Ascending aorta (tissue), 2 donors: ENCODE measurements around the gene PCDH9. TPM values are rescaled to one million over a fixed set of nuclear protein-coding genes. Genes with fewer than 3 reads are reported as not detected.

Source experiments
- DNase-seq, 2 donors: peaks; one replicate each; pipeline ENCODE4 v3.0.0-alpha.2; 2019; ENCODE audit warnings: low spot score in 2 of 2
- H3K27ac ChIP-seq, 2 donors: fragments of 200-600 bp; sonication (generic); one replicate each; pipeline ENCODE4 v1.5.1; 2016 to 2017; ENCODE audit warnings: mild to moderate bottlenecking in 1 of 2
- H3K27me3 ChIP-seq: fragments of 200-600 bp; sonication (generic); one replicate; pipeline ENCODE4 v1.5.1; 2017
- H3K36me3 ChIP-seq, 2 donors: fragments of 200-600 bp; sonication (generic); one replicate each; pipeline ENCODE4 v1.5.1; 2016
- H3K4me1 ChIP-seq, 2 donors: fragments of 200-600 bp; sonication (generic); one replicate each; pipeline ENCODE4 v1.5.1; 2016 to 2017; ENCODE audit warnings: mild to moderate bottlenecking in 1 of 2
- H3K4me3 ChIP-seq, 2 donors: fragments of 200-600 bp; sonication (generic); one replicate each; pipeline ENCODE4 v1.5.1; 2016 to 2017; ENCODE audit warnings: mild to moderate bottlenecking in 1 of 2
- H3K9me3 ChIP-seq, 2 donors: fragments of 200-600 bp; sonication (generic); one replicate each; pipeline ENCODE4 v1.5.1; 2016
- intact Hi-C: fragments of 100-400 bp; cut with DNase I; formaldehyde crosslinking; loops from one replicate; pipeline ENCODE4 v1.15.1; 2023
- total RNA-seq: library from RNA; depleted of rRNA; stranded (reverse); fragments of >200 nt; gene quantifications from one replicate; pipeline ENCODE4 v1.1.0, GENCODE V29; 2016
- TF ChIP-seq, protein P1 (sequence below), 3 experiments: fragments of 200-600 bp in 2 of 3; fragments of 450-650 bp in 1 of 3; sonication (generic) in 2 of 3; IDR thresholded peaks; one replicate each; pipeline ENCODE4 v1.5.1; 2016 to 2019; ENCODE audit warnings: antibody characterized with exemption in 3 of 3, mild to moderate bottlenecking in 1 of 3, moderate library complexity in 1 of 3

Gene PCDH9
- total RNA-seq, 1 donor from 2014 or later: 3.6 TPM

DNA sequence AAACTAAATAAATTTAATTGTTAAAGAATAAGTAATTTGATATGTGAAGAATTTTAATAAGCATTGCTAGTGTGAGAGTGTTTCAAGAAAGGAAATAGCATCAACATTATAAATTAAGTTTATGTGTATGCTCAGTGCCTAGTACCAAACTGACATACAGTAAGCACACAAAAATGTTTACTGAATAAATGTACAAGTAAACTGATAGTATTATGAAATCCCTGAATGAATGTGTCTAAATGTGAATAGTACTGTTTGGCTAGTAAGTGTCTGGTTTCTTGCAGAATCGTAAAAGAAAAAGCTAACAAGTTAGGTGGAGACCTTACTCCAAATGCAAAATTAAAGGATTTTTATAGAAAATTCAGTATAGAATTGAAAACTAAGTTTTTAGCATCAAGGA is 233.6 kb downstream of the PCDH9 start:
- intact Hi-C loops: no loop called here
- no peak for DNase-seq
- H3K36me3 ChIP-seq: no peaks in the 10 kb centered on the region
- H3K27me3 ChIP-seq: no peaks in the 10 kb centered on the region
- H3K4me1 ChIP-seq: no peaks in the 10 kb centered on the region
- H3K4me3 ChIP-seq: no peak overlapping the region
- H3K27ac ChIP-seq: no peak overlapping the region
- H3K9me3 ChIP-seq: no peaks in the 10 kb centered on the region
- TF ChIP-seq, protein P1, sequence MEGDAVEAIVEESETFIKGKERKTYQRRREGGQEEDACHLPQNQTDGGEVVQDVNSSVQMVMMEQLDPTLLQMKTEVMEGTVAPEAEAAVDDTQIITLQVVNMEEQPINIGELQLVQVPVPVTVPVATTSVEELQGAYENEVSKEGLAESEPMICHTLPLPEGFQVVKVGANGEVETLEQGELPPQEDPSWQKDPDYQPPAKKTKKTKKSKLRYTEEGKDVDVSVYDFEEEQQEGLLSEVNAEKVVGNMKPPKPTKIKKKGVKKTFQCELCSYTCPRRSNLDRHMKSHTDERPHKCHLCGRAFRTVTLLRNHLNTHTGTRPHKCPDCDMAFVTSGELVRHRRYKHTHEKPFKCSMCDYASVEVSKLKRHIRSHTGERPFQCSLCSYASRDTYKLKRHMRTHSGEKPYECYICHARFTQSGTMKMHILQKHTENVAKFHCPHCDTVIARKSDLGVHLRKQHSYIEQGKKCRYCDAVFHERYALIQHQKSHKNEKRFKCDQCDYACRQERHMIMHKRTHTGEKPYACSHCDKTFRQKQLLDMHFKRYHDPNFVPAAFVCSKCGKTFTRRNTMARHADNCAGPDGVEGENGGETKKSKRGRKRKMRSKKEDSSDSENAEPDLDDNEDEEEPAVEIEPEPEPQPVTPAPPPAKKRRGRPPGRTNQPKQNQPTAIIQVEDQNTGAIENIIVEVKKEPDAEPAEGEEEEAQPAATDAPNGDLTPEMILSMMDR (IDR thresholded peaks at IDR 0.05): no peak

DNA sequence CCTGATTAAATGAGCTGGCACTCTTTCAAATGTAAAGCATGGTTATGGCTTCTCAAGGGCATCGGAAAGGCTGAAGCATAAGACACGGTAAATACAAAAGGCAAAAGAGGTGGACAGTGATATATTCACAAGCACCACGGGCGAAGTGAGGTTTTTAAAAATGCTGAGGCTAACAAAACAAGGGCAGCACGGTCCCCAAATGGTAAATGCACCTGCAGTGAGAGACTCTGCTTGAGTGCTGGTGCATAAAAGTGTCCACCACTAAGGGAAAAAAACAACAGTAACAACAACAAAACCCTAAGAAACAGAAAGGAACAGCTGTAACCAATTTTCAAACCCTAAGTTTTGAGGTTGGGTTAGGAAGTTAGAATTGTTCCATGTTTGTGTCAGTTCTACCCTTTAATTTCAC is 234.9 kb downstream of the PCDH9 start:
- Histone ChIP-seq H3K36me3 (no peaks in the 10 kb centered on the region), H3K4me3 (peak overlapping the region in 1 of 2 donors; percentile 48), H3K4me1 (no peaks in the 10 kb centered on the region), H3K27ac (no peak overlapping the region), H3K27me3 (no peaks in the 10 kb centered on the region), H3K9me3 (no peaks in the 10 kb centered on the region)
- intact Hi-C loops: no loop called here
- TF ChIP-seq, protein P1 (IDR thresholded peaks at IDR 0.05): no peak
- DNase-seq: no peak

DNA sequence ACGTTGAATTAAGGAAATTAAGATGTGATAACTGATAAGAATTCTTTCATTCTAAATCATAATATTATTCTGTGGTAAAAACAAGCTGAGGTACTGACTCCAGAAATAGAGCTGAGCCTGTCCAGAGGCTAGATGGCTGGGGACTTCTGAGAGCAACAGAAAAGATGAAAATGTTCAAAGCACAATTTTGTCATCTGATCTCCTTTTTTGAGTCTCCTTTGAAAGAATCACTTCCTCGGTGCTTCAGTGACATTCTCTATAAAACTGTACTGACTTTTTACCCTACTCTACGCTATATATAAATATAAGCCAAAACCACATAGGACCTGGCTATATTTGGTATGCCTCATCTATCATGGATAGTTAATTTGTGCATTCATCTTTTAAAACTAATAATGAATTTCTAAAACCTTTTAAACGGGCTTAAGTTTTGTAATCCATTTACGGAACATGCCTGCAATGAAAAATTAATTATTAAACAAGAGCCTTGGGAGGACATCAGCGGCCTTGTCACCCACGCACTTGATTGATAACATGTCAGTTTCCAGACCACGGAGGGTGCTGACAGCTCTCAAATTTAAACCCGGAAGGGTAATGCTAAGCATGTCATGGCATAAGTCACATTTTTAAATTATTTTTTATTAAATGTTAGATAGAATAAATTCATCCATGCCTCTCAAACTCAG is 235.5 kb downstream of the PCDH9 start:
- H3K4me3 ChIP-seq: peak overlapping the region; percentile 25 to 48
- intact Hi-C loops: loop anchor here (5.0 kb wide), 1 partner anchor 238 kb away; the partner anchor contains the start of gene PCDH9
- DNase-seq: no peak
- H3K27ac ChIP-seq: peak overlapping the region in 1 of 2 donors; percentile 25
- H3K27me3 ChIP-seq: no peaks in the 10 kb centered on the region
- no peaks in the 10 kb centered on the region for H3K36me3 ChIP-seq
- H3K9me3 ChIP-seq: no peaks in the 10 kb centered on the region
- TF ChIP-seq, protein P1 (IDR thresholded peaks at IDR 0.05): no peak
- no peaks in the 10 kb centered on the region for H3K4me1 ChIP-seq

DNA sequence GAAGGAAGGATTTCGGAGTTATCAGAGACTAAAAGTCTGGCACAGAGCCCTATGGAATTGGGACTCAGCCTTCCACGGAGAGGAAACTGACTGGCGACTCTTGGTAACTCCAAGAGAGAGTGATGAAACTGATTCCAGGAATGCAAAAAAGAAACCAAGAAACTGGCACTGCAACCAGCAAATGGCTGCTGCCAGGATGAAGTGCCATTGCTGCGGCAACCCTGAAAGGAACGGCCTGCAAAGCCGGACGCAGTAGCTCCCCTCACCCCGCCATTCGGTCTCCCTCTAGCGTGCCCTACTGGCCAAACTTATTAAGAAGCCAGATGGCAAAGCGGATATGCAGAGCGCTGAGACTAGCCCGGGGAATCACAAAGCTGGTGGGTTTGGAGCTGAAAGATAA is 236.0 kb downstream of the PCDH9 start:
- H3K27ac ChIP-seq: peak overlapping the region in 1 of 2 donors; percentile 25
- DNase-seq: peak; percentile 18 to 80
- intact Hi-C loops: loop anchor here (5.0 kb wide), 1 partner anchor 238 kb away; the partner anchor contains the start of gene PCDH9
- H3K4me3 ChIP-seq: peak overlapping the region; percentile 25 to 48
- no peaks in the 10 kb centered on the region for H3K9me3 ChIP-seq
- no peaks in the 10 kb centered on the region for H3K4me1 ChIP-seq
- H3K27me3 ChIP-seq: no peaks in the 10 kb centered on the region
- no peaks in the 10 kb centered on the region for H3K36me3 ChIP-seq
- TF ChIP-seq, protein P1 (IDR thresholded peaks at IDR 0.05): peak in 2 of 3 experiments; percentile 67 to 70

DNA sequence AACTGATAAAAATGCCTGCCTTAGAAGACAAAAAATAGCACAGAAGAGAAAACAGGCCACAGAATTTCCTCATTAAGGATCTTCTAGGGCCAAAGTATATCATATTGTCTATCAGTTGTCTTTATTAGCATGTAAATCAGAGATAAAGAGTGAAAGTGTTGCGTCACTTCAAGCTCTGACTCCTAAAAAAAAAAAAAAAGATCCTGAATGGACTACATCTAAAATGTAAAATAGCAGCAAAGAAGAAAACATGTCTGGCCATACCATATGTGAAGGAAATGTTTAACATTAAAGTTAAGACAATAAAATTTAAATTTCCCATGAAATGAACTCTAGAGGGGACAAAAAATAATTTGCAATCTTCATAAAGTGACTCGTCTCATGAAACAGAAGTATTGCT is 237.4 kb downstream of the PCDH9 start:
- intact Hi-C loops: loop anchor here (5.0 kb wide), 1 partner anchor 240 kb away; the partner anchor contains the start of gene PCDH9
- no peaks in the 10 kb centered on the region for H3K9me3 ChIP-seq
- H3K4me1 ChIP-seq: no peaks in the 10 kb centered on the region
- TF ChIP-seq, protein P1 (IDR thresholded peaks at IDR 0.05): no peak
- H3K27me3 ChIP-seq: no peaks in the 10 kb centered on the region
- DNase-seq: no peak
- no peaks in the 10 kb centered on the region for H3K36me3 ChIP-seq
- H3K4me3 ChIP-seq: no peak overlapping the region
- no peak overlapping the region for H3K27ac ChIP-seq
